LHCN-M2 (cell line): ENCODE results near the gene TBX18. TPM values are rescaled to one million over a fixed set of nuclear protein-coding genes. Genes with fewer than 3 reads are reported as not detected.

Experiments
- DNase-seq: peaks from one replicate; pipeline ENCODE4 v3.0.0-alpha.2; 2012; ENCODE audit warnings: low read depth
- total RNA-seq: library from RNA; depleted of rRNA; stranded (reverse); fragments of >200 nt; gene quantifications from 2 replicates; pipeline ENCODE4 v1.2.3, GENCODE V29; 2014

Gene TBX18
- total RNA-seq, 1 experiment from 2014 or later: 23.5 TPM

DNA sequence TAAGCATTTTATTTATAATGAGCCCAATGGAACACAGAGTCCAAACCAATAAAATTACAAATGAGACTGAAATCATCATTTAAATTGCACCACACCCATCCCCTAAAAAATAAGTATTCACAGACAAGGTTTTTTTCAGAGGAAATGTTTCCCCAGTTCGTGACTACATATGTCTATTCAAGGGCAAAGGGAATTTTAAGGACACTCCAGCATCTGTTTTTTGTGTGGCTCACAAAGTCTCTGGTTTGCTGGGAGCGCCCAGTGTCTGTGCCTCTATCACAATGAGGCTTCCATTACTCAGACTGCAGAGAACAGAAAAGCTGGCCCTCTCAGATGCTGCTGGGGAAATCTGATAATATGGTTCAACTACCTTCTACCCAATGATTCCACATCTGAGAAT lies 16.0 kb downstream of the TBX18 start:
- no peak for DNase-seq

DNA sequence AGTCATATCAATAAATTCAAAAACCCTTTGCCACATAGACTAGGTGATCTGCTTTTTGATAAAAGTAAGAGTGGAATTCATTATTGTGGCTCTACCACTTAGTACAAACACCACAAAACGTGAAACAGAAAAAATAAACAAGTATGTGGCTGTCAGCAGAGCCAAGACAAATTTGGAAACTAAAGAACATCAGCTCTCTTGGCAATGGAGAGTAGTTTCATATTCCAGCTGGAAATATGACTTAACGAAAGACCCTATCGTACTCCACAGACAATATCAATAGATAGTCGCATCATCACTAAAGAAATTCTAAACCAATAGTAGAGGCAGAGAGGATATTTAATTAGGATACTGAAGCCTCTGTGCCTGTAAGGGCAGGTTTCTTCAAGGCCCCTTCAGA lies 20.8 kb downstream of the TBX18 start:
- DNase-seq: no peak

DNA sequence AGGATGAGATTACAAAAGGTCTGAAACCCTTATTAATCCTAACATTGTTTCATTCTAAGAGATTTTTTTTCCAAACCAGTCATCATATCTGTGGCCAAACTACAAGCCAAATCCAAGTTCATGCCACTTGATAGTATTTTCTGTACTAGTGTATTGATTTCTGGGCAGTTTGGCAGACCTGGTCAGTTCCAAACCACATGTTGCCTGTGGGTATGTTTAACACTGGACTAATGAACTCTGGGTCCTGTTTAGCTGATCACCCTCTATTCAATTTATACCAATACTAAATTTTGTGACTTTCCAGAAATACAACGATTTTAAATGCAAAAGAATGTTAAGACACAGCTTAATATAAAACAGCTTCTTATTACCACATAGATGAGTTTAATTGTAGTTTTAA lies 24.0 kb downstream of the TBX18 start:
- no peak for DNase-seq

DNA sequence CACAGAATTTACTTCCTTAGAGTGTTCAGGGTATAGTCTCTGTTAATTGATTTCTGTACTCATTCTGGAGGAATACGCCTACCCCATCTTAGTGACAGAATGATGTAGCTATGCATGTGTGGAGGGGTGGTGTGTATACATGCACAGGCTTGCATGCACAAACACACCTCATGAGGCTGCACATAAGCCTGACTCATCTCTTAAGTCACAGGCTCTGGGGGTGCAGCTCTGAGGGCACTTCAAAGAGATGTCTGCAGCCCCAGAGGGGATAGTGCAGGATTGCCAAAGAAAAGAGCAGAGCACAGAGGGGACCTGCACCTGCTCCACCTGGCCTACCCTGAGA lies 24.6 kb downstream of the TBX18 start:
- peak; percentile 31 for DNase-seq

DNA sequence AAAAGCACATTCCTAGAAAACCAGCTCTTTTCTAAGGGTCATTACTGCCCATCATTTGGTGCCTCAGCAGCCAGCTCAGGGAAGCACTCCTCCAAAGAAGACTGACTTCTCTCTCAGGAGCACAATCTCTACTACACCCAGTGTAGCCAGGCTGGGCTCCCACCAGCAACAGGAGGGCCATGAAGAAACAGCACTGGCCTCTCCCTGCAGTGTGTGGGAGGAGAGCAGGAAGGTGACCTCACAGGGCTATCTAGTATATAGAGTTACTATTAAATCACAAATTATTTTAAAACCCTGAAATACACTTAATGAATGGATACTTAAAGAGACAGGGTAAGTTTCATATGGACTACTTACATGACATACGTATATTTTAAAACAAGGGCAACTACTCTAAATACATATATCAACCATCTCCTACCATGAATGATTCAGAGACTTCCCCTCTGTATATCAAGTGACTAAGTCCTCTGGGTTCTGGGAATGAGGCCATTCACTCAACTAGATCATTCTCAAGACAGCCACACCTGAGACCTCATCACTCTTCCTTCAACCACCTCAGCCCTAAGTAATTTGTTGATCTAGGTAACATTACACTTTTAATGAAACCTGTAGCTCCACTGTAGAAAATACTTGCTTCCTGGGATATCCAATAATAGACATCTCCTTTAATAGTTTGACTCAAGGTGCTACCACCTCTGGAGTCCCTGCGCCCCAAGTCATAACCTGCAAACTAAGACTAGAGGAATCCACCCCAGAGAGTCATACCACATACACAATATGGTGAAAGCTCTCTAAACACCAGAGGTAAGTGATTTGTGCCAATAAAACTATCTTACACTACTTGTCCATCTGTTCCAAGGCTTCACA lies 25.2 kb downstream of the TBX18 start:
- DNase-seq: no peak

DNA sequence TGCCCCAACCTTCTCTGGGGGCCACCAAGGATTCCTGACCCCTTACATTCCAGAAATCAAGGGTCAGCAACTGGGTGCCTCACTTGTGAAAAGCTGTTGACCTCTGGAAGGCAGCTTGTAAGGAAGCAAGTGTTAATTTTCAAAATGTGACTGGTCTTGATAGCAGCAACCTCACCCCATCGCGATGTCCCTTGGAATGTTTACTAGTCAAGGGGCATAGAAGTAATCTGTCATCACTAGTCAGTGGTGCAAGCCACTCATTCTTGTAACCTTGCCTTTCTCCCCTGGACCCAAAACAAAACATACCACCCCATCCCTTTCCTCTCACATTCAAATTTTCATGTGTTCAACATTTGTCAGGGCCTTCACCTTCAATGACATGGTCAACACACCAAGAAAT lies 30.5 kb downstream of the TBX18 start:
- no peak for DNase-seq

DNA sequence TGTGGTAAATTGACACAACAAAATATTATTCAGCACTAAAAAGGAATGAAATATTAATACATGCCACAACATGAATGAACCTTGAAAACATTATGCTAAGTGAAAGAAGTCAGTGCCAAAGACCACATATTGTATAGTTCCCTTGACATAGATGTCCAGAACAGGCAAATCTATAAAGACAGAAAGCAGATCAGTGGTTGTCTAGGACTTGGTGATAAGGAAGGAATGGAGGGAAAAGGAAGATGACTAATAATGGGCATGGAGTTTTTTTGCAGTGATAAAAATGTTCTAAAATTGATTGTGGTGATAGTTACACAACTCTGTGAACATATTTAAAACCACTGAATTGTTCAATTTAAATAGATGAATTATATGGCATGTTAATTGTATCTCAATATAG lies 32.5 kb downstream of the TBX18 start:
- DNase-seq: no peak

DNA sequence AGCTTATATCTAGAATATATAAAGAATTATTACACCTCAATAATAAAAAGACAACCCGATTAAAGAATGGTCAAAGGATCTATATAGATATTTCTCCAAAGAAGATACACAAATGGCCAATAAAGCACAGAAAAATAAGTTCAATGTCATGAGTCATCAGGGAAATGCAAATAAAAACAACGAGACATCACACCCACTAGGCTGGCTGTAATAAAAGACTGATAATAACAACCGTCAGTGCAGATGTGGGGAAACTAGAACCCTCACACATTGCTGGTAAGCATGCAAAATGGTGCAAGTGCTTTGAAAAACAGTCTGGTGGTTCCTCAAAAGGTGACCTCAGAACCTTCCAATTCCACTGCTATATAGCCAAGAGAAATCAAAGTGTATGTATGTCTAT lies 33.0 kb downstream of the TBX18 start:
- peak; percentile 15 for DNase-seq

DNA sequence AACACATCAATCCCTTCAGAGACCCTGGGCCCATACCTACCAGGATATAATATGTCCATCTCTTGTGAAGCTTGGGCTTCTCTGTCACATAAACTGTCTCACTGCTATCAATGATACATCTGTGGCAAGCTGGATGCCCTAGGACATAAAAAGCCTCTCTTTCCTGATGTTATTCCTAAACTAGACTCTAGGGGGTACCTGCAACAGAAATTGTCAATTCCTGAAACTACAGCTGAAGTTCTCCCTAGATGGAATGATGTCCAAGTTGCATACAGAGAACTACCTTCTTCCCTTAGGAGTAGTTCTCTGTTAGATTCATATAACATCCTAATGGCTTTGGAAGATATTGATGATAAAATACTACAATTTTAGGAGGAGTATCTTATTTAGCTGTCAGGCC lies 35.8 kb downstream of the TBX18 start:
- DNase-seq: peak; percentile 38

DNA sequence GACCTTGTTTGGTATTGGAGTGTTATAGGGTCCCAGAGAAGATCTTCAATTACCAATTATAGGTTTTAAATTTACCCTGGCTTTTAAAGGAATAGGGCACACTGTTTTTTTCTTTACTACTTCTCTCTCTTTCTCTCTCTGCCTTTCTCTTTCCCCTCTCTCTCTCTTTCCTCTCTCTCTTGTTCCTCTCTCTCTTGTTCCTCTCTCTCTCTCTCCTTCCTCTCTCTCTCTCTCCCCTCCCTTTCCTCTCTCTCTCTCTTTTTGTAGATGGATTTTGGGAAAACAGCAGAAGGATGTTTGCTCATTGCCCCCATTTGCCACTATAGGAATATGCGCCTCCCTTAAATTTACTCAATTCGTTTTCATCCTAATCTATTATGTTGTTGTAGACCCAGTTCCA lies 45.2 kb downstream of the TBX18 start:
- no peak for DNase-seq

DNA sequence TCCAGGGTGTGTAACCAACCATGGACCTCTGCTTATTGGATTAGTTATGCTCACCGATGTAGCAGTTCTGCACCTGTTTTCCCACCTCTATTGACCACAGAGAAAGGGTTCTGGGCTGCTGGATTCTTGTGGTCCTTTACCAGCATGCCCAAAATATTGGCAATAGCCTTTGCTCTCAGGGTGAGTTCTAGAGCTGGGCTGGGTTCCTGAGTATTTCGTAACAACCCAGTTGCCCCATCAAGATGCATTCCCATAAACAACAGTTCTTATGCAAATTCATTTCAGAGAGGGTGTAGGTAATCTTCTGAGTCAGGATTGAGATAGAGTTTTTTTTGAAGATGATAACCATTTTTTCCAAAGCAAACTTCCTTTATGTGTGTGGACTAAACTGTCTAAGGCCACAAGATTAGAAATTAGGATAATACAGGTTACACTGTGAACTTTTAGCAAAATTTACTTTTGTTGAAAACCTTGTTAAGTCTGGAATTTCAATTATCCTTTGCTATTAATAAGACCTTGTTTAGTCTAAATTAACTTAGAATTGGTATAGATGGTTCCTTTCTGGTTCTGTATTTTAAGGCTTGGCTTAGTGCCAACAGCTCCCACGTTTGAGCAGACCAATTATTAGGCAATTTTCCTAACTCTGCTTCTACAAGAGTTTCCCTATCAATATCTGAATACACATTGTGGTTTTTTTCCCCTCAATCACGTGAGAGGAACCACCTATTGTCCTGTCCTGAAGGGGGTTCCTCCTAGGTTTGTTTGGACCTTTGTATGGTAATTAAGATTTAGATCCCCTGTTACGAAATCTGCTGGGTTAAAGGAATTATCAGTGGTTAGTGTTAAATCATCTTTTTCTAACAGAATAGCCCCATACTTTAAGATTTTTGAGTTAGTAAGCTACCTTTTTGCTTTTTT lies 46.1 kb downstream of the TBX18 start:
- no peak for DNase-seq

DNA sequence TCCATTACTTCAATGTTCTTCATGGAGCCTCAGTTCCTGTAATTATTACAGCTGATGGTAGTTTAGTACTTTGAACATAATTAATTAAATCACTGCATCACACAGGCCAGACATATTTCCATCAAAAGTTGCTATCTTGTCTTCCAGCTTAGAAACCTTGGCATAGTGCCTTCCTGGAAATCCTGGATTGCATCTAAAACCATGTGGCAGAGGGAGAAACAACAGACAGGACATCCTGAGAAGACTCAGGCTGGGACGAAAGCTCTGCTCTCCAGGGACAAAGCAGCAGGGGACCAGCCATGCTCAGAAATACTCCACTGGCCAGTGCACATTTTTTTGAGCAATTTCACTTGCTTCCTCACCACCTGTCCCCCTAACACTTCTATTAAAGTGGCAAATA lies 55.3 kb downstream of the TBX18 start:
- no peak for DNase-seq

DNA sequence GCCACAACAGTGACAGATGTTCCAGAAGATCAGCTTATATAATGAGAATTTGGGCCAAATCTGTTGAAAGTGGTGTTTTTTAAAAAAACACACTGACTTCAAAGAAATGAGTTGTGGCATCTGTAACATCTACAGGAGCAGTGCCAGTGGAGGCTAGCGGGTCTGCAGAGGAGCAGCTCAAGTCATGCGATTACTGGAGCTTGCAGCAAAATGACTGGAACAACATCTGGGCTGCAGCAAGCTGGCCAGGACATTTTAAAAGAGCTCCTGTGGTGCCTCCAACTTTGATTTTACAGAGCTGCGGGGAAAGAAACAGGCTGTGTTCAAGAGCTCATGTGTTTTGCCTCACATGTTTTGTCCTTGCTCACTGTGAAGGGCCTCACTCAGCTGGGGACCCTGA lies 57.2 kb downstream of the TBX18 start:
- DNase-seq: no peak

DNA sequence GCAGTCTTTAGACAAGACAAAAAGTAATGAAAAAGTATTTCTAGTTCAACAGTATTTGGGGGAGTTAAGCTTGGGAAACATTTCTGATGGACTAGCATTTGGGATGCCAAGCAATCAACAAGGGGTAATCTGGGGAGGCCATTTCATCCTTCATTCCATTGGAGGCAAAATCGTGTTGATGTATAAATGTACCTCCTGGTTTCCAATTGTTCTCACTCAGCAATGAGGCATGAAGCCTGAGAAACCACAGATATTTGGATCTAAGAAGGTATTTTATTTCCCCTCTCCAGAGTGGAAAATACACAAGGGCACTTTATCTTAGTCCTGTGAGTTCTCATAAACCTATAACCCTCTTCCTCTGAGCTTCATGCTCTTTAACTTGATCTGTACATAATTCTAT lies 68.2 kb downstream of the TBX18 start:
- DNase-seq: no peak

DNA sequence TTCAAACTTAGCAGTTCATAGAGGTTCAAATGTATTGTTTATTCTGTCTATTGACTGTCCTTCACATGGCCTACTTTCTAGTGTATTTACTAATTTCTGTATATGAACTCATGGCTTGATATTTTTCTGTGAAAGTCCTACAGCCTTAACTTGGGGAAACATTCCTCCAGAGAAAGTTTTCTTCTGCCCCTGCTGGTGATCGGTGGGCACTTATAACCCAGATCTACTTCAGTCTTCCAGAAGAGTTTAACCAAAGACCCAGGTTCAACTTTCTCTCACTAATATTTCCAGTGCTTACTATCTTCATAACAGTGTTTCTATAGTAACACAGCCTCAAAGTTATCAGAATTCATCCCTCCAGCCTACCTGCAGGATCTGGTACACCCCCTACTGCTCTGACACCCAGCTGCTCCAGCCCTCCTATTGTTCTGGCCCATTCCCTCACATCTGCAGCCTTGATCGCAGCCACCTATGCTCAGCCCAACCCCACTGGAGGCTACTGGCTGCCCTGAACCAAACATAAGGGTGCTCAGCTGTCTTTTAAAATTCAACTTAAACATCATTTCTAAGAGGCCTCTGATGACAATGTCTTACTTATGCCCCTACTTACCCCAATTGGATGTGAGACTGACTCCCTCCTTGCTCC lies 72.3 kb downstream of the TBX18 start:
- DNase-seq: no peak

DNA sequence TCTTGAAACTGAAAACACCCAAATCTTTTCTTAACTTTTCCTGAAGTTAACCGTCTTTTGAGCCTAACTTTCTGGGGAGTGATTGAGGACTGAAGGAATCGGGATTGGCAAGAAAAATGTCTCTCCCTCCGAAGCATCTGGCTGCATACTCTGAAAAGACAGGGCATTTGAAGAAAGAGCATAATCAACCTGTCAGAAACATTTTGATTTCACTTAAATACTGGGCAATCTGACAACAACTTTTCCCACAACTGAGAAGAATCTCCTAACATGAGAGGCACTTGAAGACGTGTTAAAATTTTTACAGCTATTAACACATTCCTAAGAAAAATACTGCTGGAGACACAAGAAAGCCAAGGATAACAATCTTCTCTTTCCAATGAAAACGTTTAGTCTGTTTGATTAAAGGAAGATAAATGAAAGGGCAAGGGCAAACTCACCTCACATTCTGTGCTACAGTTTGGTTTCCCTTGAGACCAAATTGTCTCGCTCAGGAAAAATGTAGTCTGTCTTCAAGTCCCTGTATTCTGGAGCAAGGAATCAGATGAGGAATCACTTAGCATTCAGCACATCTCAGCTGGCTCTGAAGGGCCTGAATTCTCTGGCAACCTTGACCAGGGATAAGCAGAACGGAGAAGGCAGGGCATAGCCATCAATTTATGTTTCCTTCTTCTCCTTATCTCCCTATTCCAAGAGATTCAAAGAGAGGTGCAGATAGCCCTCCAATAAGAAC lies 76.1 kb downstream of the TBX18 start:
- peak; percentile 15 for DNase-seq

DNA sequence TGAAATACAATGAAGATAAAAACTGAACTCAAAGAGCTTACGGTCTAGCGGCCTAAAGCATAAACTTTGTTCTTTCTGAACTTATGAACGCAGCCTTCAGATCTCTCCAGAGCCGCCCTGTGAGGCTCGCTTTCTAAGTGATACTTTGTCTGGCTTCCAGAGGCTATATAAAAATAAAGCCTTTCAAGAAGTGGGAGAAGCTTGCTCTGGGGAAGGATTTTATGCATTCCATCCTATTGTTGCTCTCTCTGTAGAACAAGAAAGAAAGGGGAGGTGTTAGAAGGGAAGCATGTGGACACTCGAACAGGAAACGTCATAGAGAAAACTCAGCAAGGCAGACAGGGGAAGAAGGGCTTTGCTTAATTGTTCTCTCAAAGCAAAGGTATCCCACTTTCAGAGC lies 77.0 kb downstream of the TBX18 start:
- no peak for DNase-seq

DNA sequence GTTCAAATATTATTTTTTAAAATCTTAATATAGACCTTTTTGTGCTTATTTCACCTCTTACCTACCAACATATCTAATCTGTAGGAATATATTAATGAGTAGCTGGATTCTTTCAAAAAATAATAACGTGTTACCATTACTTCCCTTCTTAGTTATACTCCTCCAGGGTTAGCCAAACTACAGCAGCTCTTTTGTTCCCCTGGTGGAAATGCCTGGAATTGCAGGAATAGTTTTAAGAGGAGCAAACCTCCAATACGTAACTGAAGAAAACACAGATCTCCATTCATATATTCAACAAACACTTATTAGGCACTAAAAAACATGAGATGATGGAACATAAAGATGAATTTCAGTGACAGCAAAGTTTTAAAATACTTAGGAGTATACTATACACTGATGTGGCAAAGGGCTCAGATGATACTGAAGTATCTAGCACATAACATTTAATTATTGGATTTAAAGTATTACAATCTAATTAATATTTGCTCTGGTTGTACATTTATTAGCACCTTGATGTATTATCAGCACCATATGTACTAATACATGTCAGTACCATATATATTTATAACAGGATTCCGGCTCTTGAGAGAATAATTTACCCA lies 78.3 kb downstream of the TBX18 start:
- peak; percentile 31 for DNase-seq

DNA sequence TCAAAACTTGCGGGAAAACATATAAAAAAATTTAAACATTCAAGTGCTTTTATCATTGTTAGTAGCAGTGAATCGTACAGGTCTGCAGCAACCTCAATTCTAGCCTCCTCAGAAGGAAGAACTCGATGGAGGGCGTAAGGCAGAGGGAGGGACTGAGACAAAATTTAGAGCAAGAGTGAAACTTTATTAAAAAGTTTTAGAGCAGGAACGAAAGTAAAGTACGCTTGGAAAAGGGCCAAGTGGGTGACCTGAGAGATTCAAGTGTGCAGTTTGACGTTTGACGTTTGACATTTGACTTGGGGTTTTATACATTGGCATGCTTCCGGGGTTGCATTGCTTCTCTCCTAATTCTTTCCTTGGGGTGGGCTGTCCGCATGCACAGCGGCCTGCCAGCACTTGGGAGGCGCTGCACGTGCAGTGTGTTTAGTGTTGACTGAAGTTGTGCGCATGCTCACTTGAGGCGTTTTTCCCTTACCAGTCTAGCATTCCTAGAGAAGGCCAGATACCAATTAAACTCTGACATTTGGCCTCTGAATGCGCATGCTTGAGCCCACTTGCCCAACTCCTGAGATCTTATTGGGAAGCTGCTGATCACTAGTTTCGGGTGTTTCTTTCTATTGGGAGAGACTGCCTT lies 82.6 kb downstream of the TBX18 start:
- no peak for DNase-seq

DNA sequence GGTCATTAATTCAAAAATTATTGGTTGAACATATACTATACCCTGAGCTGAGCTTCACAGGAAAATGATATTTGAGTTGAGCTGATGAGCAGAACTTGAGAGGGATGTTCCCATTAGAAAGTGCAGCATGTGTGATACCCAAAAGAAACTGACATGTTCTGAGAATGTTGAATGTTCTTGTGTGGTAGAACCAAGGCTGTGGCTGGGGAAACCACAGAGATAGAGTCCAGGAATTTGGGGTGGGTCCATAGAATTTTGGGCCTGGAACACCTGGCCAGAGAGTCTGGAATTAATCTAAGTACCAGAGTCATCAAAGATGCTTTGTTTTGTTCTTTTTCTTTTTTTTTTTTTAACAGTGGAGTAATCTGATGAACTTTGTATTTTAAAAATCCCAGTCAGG lies 88.7 kb downstream of the TBX18 start:
- no peak for DNase-seq

DNA sequence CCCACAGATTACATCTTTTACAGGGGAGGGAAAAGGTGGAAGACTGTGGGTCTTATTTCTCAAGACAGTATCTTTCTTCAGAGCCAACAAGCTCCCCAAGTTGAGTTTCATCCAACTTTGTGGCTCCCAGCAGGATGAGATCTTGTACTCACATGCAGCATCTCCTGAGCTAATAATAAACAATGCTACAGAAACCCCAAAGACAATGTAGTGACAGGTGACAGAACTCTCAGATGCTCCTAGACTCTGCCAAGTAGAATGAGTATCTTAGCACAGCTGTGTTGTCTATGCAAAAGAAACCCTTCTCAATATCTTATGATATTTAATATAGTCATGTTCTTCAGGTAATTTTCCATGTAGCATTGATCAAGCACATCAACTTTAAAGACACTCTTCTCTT lies 90.0 kb downstream of the TBX18 start:
- DNase-seq: peak; percentile 57
